ENCODE data around the gene SEC11C.

Gene SEC11C

GRCh38 chr18:59144483-59144882 lies 4.8 kb downstream of the SEC11C start:
- no peak for DNase-seq (ENCODE audit: low spot score)

GRCh38 chr18:59145055-59145454 lies 5.4 kb downstream of the SEC11C start:
- no peak for DNase-seq (ENCODE audit: low spot score)

- no peak for DNase-seq (ENCODE audit: low spot score)
Observed at GRCh38 chr18:59148192-59148591, 8.5 kb downstream of the SEC11C start.

- no peak for DNase-seq (ENCODE audit: low spot score)
Observed at GRCh38 chr18:59149007-59149406, 9.3 kb downstream of the SEC11C start.

- no peak for DNase-seq (ENCODE audit: low spot score)
Observed at GRCh38 chr18:59149416-59149815, 9.7 kb downstream of the SEC11C start.

GRCh38 chr18:59150236-59150635 lies 10.6 kb downstream of the SEC11C start:
- no peak for DNase-seq (ENCODE audit: low spot score)

- no peak for DNase-seq (ENCODE audit: low spot score)
Observed at GRCh38 chr18:59155153-59155552, 15.5 kb downstream of the SEC11C start.

- DNase-seq (ENCODE audit: low spot score) = no peak
Observed at GRCh38 chr18:59156316-59156715, 16.6 kb downstream of the SEC11C start.

GRCh38 chr18:59159265-59159664 lies 19.6 kb downstream of the SEC11C start:
- DNase-seq (ENCODE audit: low spot score) = no peak

- no peak for DNase-seq (ENCODE audit: low spot score)
Observed at GRCh38 chr18:59159986-59160385, 20.3 kb downstream of the SEC11C start.

GRCh38 chr18:59172664-59173249 lies 33.1 kb downstream of the SEC11C start:
- no peak for DNase-seq (ENCODE audit: low spot score)

- no peak for DNase-seq (ENCODE audit: low spot score)
Observed at GRCh38 chr18:59177485-59177884, 37.8 kb downstream of the SEC11C start.

- no peak for DNase-seq (ENCODE audit: low spot score)
Observed at GRCh38 chr18:59180150-59180845, 40.6 kb downstream of the SEC11C start.

GRCh38 chr18:59182673-59183072 lies 43.0 kb downstream of the SEC11C start:
- DNase-seq (ENCODE audit: low spot score) = no peak

- no peak for DNase-seq (ENCODE audit: low spot score)
Observed at GRCh38 chr18:59189008-59189407, 49.3 kb downstream of the SEC11C start.

- no peak for DNase-seq (ENCODE audit: low spot score)
Observed at GRCh38 chr18:59189746-59190145, 50.1 kb downstream of the SEC11C start.

- DNase-seq (ENCODE audit: low spot score) = no peak
Observed at GRCh38 chr18:59196161-59196725, 56.6 kb downstream of the SEC11C start.

- DNase-seq (ENCODE audit: low spot score) = no peak
Observed at GRCh38 chr18:59197636-59198035, 58.0 kb downstream of the SEC11C start.

GRCh38 chr18:59198215-59198614 lies 58.5 kb downstream of the SEC11C start:
- DNase-seq (ENCODE audit: low spot score) = no peak

- no peak for DNase-seq (ENCODE audit: low spot score)
Observed at GRCh38 chr18:59200787-59201186, 61.1 kb downstream of the SEC11C start.

- DNase-seq (ENCODE audit: low spot score) = no peak
Observed at GRCh38 chr18:59202258-59202820, 62.7 kb downstream of the SEC11C start.

- no peak for DNase-seq (ENCODE audit: low spot score)
Observed at GRCh38 chr18:59207506-59207905, 67.8 kb downstream of the SEC11C start.
